Endothelial cell of umbilical vein (primary cell): ENCODE results near the gene MOCS1. TPM values are rescaled to one million over a fixed set of nuclear protein-coding genes. Genes with fewer than 3 reads are reported as not detected.

Experiments
- BruUV-seq: library from RNA; stranded (reverse); fragments of 400-500 nt; replicated peaks from 2 replicates; lab custom pipeline; 2021; lab: Mats Ljungman, UMichigan
- CTCF ChIA-PET: fragments of 300-600, 350-600 bp; sonication (Branson Sonifier 250); formaldehyde crosslinking; loops from one replicate; lab custom pipeline; 2021; ENCODE audit warnings: antibody characterized with exemption, inconsistent platforms; lab: Charles Lee
- POLR2A ChIA-PET: fragments of 300-600, 350-600 bp; sonication (Branson Sonifier 250); formaldehyde crosslinking; loops from one replicate; lab custom pipeline; 2021; ENCODE audit warnings: antibody characterized with exemption, inconsistent platforms; lab: Charles Lee
- DNase-seq: peaks from one replicate; pipeline ENCODE4 v3.0.0-alpha.2; 2011; ENCODE audit warnings: low read depth, low spot score
- FAIRE-seq: peaks from 2 replicates; lab custom pipeline; 2011; peaks lifted over from hg19 to GRCh38; lab: Jason Lieb, UNC
- H2AFZ ChIP-seq: 2 replicates; pipeline ENCODE4 v1.6.0; 2012; ENCODE audit warnings: low read depth, low read length, control low read depth, inconsistent platforms
- H3K27ac ChIP-seq: 2 replicates; pipeline ENCODE4 v1.5.1; 2011; ENCODE audit warnings: low read depth, mild to moderate bottlenecking, control low read depth, low read length, moderate library complexity; ENCODE audit not compliant: insufficient read depth
- H3K27me3 ChIP-seq, 2 experiments: 2 replicates each; pipeline versions ENCODE4 v1.6.0 to v1.6.1; 2011; ENCODE audit warnings: low read length in 2 of 2, mixed read lengths in 1 of 2; ENCODE audit not compliant: control insufficient read depth in 2 of 2, insufficient read depth in 2 of 2
- H3K36me3 ChIP-seq, 2 experiments: 2 replicates in 1 of 2; 3 replicates in 1 of 2; pipeline ENCODE4 v1.5.1; 2011; ENCODE audit warnings: low read length in 2 of 2, mild to moderate bottlenecking in 1 of 2, moderate library complexity in 1 of 2; ENCODE audit not compliant: control insufficient read depth in 2 of 2, insufficient read depth in 2 of 2; ENCODE audit errors: extremely low read depth in 1 of 2
- H3K4me1 ChIP-seq: 3 replicates; pipeline ENCODE4 v1.5.1; 2011; ENCODE audit warnings: mild to moderate bottlenecking, low read length; ENCODE audit not compliant: control insufficient read depth, insufficient read depth; ENCODE audit errors: extremely low read depth
- H3K4me2 ChIP-seq: 2 replicates; pipeline ENCODE4 v1.6.1; 2011; ENCODE audit warnings: low read length, control low read depth, mixed read lengths; ENCODE audit not compliant: insufficient read depth
- H3K4me3 ChIP-seq, 3 experiments: fragments of 200-600 bp in 1 of 3; sonication (generic), shearing (Covaris generic) in 1 of 3; replicated peaks in 1 of 3; 2 replicates each; pipeline ENCODE4 v1.5.1; 2011 to 2016; ENCODE audit warnings: control low read depth in 3 of 3, low read length in 3 of 3, mild to moderate bottlenecking in 2 of 3, inconsistent platforms in 1 of 3, low read depth in 1 of 3, moderate library complexity in 1 of 3; ENCODE audit not compliant: insufficient read depth in 1 of 3
- H3K79me2 ChIP-seq: 2 replicates; pipeline ENCODE4 v1.6.0; 2012; ENCODE audit warnings: low read length, inconsistent platforms; ENCODE audit not compliant: control insufficient read depth, insufficient read depth
- H3K9ac ChIP-seq: replicated peaks from 2 replicates; pipeline ENCODE3; 2011; ENCODE audit warnings: low read length, control low read depth; ENCODE audit not compliant: insufficient read depth; ENCODE audit errors: extremely low read depth
- H3K9me1 ChIP-seq: replicated peaks from 3 replicates; pipeline ENCODE4 v1.6.0; 2011; ENCODE audit warnings: mild to moderate bottlenecking, low read length; ENCODE audit not compliant: control insufficient read depth, insufficient read depth; ENCODE audit errors: extremely low read depth
- H3K9me3 ChIP-seq: replicated peaks from 2 replicates; pipeline ENCODE4 v1.5.1; 2012; ENCODE audit warnings: low read length, inconsistent platforms; ENCODE audit not compliant: control insufficient read depth, insufficient read depth
- H4K20me1 ChIP-seq: replicated peaks from 2 replicates; pipeline ENCODE3; 2011; ENCODE audit warnings: mild to moderate bottlenecking, low read length; ENCODE audit not compliant: control insufficient read depth, insufficient read depth; ENCODE audit errors: extremely low read depth
- CTCF ChIP-seq, 2 donors: IDR thresholded peaks; 1 replicate in 1 of 2; 2 replicates in 1 of 2; pipeline ENCODE4 v1.5.1; 2011; ENCODE audit warnings: low read length in 2 of 2, mild to moderate bottlenecking in 2 of 2, moderate library complexity in 2 of 2, control low read depth in 1 of 2, inconsistent platforms in 1 of 2, low read depth in 1 of 2; ENCODE audit not compliant: insufficient read depth in 1 of 2; ENCODE audit errors: extremely low read depth in 1 of 2
- EZH2 ChIP-seq: IDR thresholded peaks from 2 replicates; pipeline ENCODE4 v1.6.1; 2012; ENCODE audit warnings: borderline replicate concordance, low read depth, mild to moderate bottlenecking, moderate library complexity, low read length, inconsistent platforms; ENCODE audit not compliant: severe bottlenecking
- FOS ChIP-seq: IDR thresholded peaks from 2 replicates; pipeline ENCODE4 v1.6.1; 2011; ENCODE audit warnings: mild to moderate bottlenecking, low read length, moderate library complexity, borderline replicate concordance; ENCODE audit not compliant: insufficient read depth
- GATA2 ChIP-seq: IDR thresholded peaks from 2 replicates; pipeline ENCODE4 v1.7.0; 2011; ENCODE audit warnings: low read depth, mild to moderate bottlenecking, moderate library complexity, mixed read lengths, low read length; ENCODE audit not compliant: insufficient read length, insufficient read depth
- JUN ChIP-seq: IDR thresholded peaks from 2 replicates; pipeline ENCODE4 v1.6.1; 2011; ENCODE audit warnings: borderline replicate concordance, low read depth; ENCODE audit not compliant: insufficient read length, insufficient read depth
- MAX ChIP-seq: IDR thresholded peaks from 2 replicates; pipeline ENCODE4 v1.6.1; 2011; ENCODE audit not compliant: insufficient read depth, insufficient read length
- MYC ChIP-seq: IDR thresholded peaks from one replicate; pipeline ENCODE4 v1.6.1; 2011; ENCODE audit warnings: mild to moderate bottlenecking, low read depth, low read length
- POLR2A ChIP-seq: IDR thresholded peaks from 2 replicates; pipeline ENCODE4 v1.6.1; 2012; ENCODE audit warnings: low read depth, mild to moderate bottlenecking, control low read depth, low read length
- POLR2AphosphoS5 ChIP-seq: IDR thresholded peaks from 2 replicates; pipeline ENCODE4 v1.6.1; 2012; ENCODE audit warnings: low read depth, mild to moderate bottlenecking, control low read depth, low read length, moderate library complexity; ENCODE audit not compliant: insufficient read depth
- dilution Hi-C: fragments of 300-500 bp; cut with MboI; formaldehyde crosslinking; loops from one replicate; pipeline ENCODE4 v1.15.0; 2019; ENCODE audit warnings: low sequenced_read_pairs; ENCODE audit not compliant: extremely low pct_ligation_motif_present
- intact Hi-C: fragments of 100-400 bp; cut with micrococcal nuclease; formaldehyde crosslinking; loops from one replicate; pipeline ENCODE4 v1.10.0; 2022
- polyA plus RNA-seq, 4 experiments: library from polyadenylated mRNA; depleted of rRNA in 3 of 4; stranded (reverse) in 3 of 4; unstranded in 1 of 4; fragments of >200 nt; gene quantifications; 2 replicates each; pipeline versions ENCODE4 v1.2.1 to v1.2.3, GENCODE V29; 2011 to 2012; ENCODE audit warnings: missing spikeins in 1 of 4
- total RNA-seq: library from RNA; stranded (reverse); gene quantifications from 2 replicates; pipeline ENCODE4 v1.2.3, GENCODE V29; 2021

MOCS1 gene
- total and polyA plus RNA-seq, 2 donors (not counting 3 experiments of a cell fraction or from before 2014, with no cell fraction given), result 8.3 to 12.8 TPM

- H3K9me3 ChIP-seq, result no peaks in the 10 kb centered on the region
- DNase-seq, result no peak
- no peaks in the 10 kb centered on the region for H3K4me1 ChIP-seq
- ChIA-PET POLR2A (no interaction called here), CTCF (interaction anchor here (0.7 kb wide), 1 partner anchor 15 kb away, joined by 3 read pairs; no protein-coding TSS in a partner anchor)
- dilution Hi-C loops (no loop called here), intact Hi-C loops (no loop called here)
- no peak overlapping the region for H3K9ac ChIP-seq
- no peak overlapping the region for H3K4me3 ChIP-seq
- FAIRE-seq, result no peak
- H3K79me2 ChIP-seq, result no peaks in the 10 kb centered on the region
- no peaks in the 10 kb centered on the region for H4K20me1 ChIP-seq
- no peak overlapping the region for H2AFZ ChIP-seq
- no peaks in the 10 kb centered on the region for H3K27me3 ChIP-seq
- no peak overlapping the region for H3K4me2 ChIP-seq
- H3K9me1 ChIP-seq, result no peaks in the 10 kb centered on the region
- TF ChIP-seq POLR2A, result no peak
- no peak for TF ChIP-seq CTCF (IDR thresholded peaks at IDR 0.05; ENCODE audit: extremely low read depth in 1 of 2, insufficient read depth in 1 of 2, low read depth in 1 of 2, low read length in 2 of 2)
- TF ChIP-seq JUN, result no peak
- TF ChIP-seq EZH2, result no peak
- no peak for TF ChIP-seq POLR2AphosphoS5
- TF ChIP-seq GATA2, result no peak
- TF ChIP-seq MAX, result no peak
- no peak for TF ChIP-seq MYC
- TF ChIP-seq FOS, result no peak
- no TSS peak for BruUV-seq
- no peak overlapping the region for H3K27ac ChIP-seq
- H3K36me3 ChIP-seq, result peaks cover 0 to 4% of the 10 kb centered on the region in 2 experiments
Measured at GRCh38 chr6:39918831-39919230, 15.4 kb downstream of the MOCS1 start.
